Psoas muscle (tissue), 8 donors: ENCODE measurements around the gene APCDD1. TPM values are rescaled to one million over a fixed set of nuclear protein-coding genes. Genes with fewer than 3 reads are reported as not detected.
A peak's percentile ranks its signal among the peaks of the same experiment; 100 is the strongest.

Experiments
- ATAC-seq, 4 donors: fragments of 200-7000 bp; cut with Tn5 transposase; one replicate each; pipeline ENCODE4 v1.9.1; 2020; ENCODE audit warnings: moderate library complexity in 3 of 4, mild to moderate bottlenecking in 2 of 4
- DNase-seq, 2 donors: peaks; one replicate each; pipeline ENCODE4 v3.0.0-alpha.2; 2020
- H3K27ac ChIP-seq: fragments of 200-600 bp; one replicate; pipeline ENCODE4 v1.8.0; 2022
- H3K27me3 ChIP-seq, 3 donors: fragments of 200-600 bp in 1 of 3; one replicate each; pipeline versions ENCODE4 v1.6.1 to v1.8.0; 2013 to 2022; ENCODE audit warnings: low read length in 2 of 3, mild to moderate bottlenecking in 2 of 3, moderate library complexity in 1 of 3; ENCODE audit not compliant: insufficient read depth in 3 of 3
- H3K36me3 ChIP-seq, 2 donors: fragments of 200-600 bp in 1 of 2; one replicate each; pipeline versions ENCODE4 v1.6.1 to v1.8.0; 2013 to 2022; ENCODE audit warnings: low read depth in 1 of 2, mild to moderate bottlenecking in 1 of 2, moderate library complexity in 1 of 2; ENCODE audit not compliant: insufficient read depth in 1 of 2
- H3K4me1 ChIP-seq: fragments of 200-600 bp; one replicate; pipeline ENCODE4 v1.8.0; 2022
- H3K4me3 ChIP-seq: fragments of 200-600 bp; one replicate; pipeline ENCODE4 v1.8.0; 2022; ENCODE audit warnings: mild to moderate bottlenecking
- H3K9me3 ChIP-seq: fragments of 200-600 bp; one replicate; pipeline ENCODE4 v1.8.0; 2022
- WGBS, 3 donors: extraction: QIAGEN DNeasy Blood & Tissue Kit; methylation state at CpG; one replicate each; pipeline versions ENCODE4 v1.1.6 to v1.1.7; 2013; 5-methylcytosine and 5-hydroxymethylcytosine counted together
- intact Hi-C, 2 donors: fragments of 100-400 bp; cut with DNase I; formaldehyde crosslinking; loops; one replicate each; pipeline versions ENCODE4 v1.11.0 to v1.14.2; 2022
- polyA plus RNA-seq, 3 donors: library from polyadenylated mRNA; stranded (reverse); fragments of 200-250 nt; gene quantifications; one replicate each; pipeline ENCODE4 v1.2.3, GENCODE V29; 2013
- total RNA-seq, 4 donors: library from RNA; stranded (reverse); fragmentation: NEBNext Ultra II Directional in 2 of 4; extraction: Animal tissue kit (Norgen Biotek cat#: 25700) in 2 of 4; gene quantifications; one replicate each; pipeline versions ENCODE4 v1.2.1 to v1.2.4, GENCODE V29; 2021 to 2023
- TF ChIP-seq, protein P1 (sequence below): fragments of 200-600 bp; IDR thresholded peaks from one replicate; pipeline ENCODE4 v1.8.0; 2022; ENCODE audit warnings: antibody characterized with exemption
- donor health status: healthy with polysubstance abuse.
- donor health status: DM: no; HTN: no; CAD: no; lungs with moderate emphysema.
- donor health status: Bipolar disorder and iron deficiency.
- donor health status: healthy.
- donor health status: DM: yes; HTN: yes; CAD: no.
- donor health status: DM: no; HTN: no; CAD: no.
- donor health status: DM: no; HTN: no; CAD: no.
- donor health status: DM: yes; HTN: yes; CAD: no.

The APCDD1 gene
- total and polyA plus RNA-seq, 7 donors, result 1.4 to 47.0 (median 6.3) TPM

DNA sequence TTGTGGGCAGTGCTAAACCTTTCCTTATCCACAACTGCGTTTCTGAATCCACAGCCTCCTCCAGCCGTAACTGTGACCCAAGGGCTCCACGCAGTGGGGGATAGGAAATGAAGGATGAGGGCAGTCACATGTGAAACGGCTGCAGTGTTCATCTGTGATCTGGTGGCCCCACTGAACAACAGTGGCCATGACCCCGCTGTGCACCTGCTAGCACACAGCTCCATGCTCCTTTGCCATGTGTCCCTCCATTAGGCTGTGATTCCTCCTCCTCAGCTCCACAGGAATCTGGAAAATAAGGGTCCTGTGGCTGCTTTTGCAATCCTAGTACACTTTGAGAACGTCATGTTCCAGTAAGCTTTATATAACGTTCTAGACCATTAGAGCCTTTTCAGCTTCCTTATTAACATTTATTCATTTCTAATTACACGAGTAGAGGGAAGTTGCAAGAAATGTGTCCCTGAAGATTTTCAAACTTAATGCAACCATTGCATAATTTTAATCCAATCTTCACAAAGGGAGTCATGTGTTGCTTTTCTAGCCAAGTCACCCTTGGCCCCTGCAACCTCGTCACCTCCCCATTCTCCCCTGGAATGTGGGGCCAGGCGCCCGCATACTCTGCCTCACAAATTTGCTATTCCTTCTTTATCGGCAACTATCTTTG lies 64.3 kb downstream of the APCDD1 start:
- H3K27ac ChIP-seq, result no peak overlapping the region
- no peaks in the 10 kb centered on the region for H3K4me1 ChIP-seq
- no peak overlapping the region for H3K4me3 ChIP-seq
- ATAC-seq, result peak; percentile 45 to 68 (median 56)
- WGBS, 3 donors, result 37 to 52% (median 40%) methylated on average over 12 of the region's 12 CpGs
- intact Hi-C loops, result loop anchor here in 1 of 2 donors (2.0 kb wide), 1 partner anchor 512 kb away; no protein-coding TSS in a partner anchor
- no peaks in the 10 kb centered on the region for H3K36me3 ChIP-seq
- no peaks in the 10 kb centered on the region for H3K9me3 ChIP-seq
- DNase-seq, result peak; percentile 28 to 74
- no peaks in the 10 kb centered on the region for H3K27me3 ChIP-seq
- TF ChIP-seq, protein P1, sequence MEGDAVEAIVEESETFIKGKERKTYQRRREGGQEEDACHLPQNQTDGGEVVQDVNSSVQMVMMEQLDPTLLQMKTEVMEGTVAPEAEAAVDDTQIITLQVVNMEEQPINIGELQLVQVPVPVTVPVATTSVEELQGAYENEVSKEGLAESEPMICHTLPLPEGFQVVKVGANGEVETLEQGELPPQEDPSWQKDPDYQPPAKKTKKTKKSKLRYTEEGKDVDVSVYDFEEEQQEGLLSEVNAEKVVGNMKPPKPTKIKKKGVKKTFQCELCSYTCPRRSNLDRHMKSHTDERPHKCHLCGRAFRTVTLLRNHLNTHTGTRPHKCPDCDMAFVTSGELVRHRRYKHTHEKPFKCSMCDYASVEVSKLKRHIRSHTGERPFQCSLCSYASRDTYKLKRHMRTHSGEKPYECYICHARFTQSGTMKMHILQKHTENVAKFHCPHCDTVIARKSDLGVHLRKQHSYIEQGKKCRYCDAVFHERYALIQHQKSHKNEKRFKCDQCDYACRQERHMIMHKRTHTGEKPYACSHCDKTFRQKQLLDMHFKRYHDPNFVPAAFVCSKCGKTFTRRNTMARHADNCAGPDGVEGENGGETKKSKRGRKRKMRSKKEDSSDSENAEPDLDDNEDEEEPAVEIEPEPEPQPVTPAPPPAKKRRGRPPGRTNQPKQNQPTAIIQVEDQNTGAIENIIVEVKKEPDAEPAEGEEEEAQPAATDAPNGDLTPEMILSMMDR, result peak; percentile 17

DNA sequence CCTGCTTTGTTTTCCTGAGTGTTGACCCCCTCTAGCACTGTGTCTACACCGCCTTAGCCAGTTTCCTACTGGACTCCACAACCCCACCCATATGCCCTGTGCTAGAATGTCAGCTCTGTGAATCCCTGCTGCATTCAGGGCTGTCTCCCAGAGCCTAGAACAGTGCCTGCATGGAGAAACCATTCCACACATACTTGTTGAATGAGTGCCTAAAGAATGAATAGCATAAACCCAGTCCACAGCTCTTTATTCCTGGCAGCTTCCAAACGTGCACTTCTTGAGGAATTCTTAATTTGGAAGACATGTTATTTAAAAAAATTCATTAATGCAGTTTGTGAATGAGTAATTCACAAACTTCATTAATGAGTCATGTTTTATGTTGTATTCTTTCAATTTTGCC lies 64.9 kb downstream of the APCDD1 start:
- intact Hi-C loops, result loop anchor here in 1 of 2 donors (2.0 kb wide), 1 partner anchor 513 kb away; no protein-coding TSS in a partner anchor
- Histone ChIP-seq H3K9me3 (no peaks in the 10 kb centered on the region), H3K27me3 (no peaks in the 10 kb centered on the region), H3K4me3 (no peak overlapping the region), H3K27ac (no peak overlapping the region), H3K36me3 (no peaks in the 10 kb centered on the region), H3K4me1 (no peaks in the 10 kb centered on the region)
- TF ChIP-seq, protein P1, result no peak
- WGBS, 3 donors, result 60 to 68% (median 65%) methylated on average over 2 of the region's 2 CpGs
- DNase-seq, result no peak
- peak in 2 of 4 donors; percentile 20 to 23 for ATAC-seq

DNA sequence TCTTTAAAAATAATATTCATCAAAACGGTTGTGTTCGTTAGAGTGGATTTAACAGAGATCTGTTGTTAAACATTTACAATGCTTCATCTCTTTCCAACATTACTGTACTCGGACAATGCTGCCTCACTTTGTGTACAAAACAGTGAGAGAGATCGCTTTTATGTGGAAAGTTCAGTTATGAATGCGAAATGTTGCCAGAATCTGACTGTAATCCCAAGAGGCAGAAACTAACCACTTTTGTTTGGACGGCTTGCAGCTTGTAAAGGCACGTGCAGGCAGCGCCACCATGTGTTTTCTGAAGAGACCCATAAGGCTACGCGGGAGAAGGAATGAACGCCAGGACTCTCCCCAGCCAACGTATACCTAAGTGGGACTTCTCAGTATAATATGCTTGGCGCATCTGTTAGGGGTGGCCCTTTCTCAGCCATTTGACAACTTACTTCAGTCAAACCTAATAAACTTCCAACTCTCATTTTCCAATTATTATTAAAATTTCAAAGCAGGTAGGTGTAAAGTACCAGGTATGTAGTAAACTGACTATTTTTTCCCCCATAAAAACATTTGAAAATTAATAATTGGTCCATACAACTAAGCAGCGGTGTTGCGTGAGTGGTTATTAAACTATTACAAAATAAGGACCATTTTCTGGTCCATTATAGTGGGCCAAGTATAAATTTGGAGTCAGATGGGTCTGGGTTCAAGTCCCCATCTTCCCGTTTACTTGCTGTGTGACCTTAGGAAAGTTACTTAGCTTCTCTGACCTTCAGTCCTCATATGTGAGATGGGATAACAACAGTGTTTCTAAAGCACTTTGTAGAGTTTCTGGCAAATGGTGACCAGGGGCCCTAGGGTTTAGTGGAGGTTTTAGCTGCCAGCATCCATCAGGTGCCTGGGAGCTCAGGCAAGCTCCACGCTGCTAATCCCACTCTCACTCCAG lies 65.8 kb downstream of the APCDD1 start:
- TF ChIP-seq, protein P1, result peak; percentile 79
- intact Hi-C loops, result loop anchor here (1.0 to 10.0 kb wide), 5 partner anchors 513 to 715 kb away; no protein-coding TSS in a partner anchor
- WGBS, 3 donors, result 20 to 23% (median 21%) methylated on average over 17 of the region's 17 CpGs

DNA sequence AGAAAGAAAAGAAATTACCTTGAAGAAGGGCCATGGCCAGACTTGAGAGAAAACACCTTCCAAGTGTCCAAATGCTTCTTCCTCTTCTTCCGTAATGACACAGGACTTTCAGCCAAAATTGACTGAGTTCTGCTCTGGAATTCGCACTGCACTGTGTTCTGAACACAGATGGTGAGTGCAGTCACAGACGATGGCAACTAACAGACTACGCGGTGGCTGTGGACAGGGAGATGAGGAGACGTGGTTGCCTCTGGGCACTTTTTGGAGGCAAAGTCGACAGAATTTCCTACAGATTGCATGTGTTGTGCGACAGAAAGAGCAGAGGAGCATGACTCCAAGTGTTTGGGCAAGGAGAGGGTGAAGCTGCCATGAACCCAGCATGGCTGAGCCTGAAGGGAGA lies 67.1 kb downstream of the APCDD1 start:
- ATAC-seq (no peak), DNase-seq (no peak)
- Histone ChIP-seq H3K27me3 (no peaks in the 10 kb centered on the region), H3K36me3 (no peaks in the 10 kb centered on the region), H3K4me1 (no peaks in the 10 kb centered on the region), H3K4me3 (no peak overlapping the region), H3K27ac (no peak overlapping the region), H3K9me3 (no peaks in the 10 kb centered on the region)
- 73 to 78% (median 73%) methylated on average over 8 of the region's 8 CpGs for WGBS, 3 donors
- TF ChIP-seq, protein P1, result no peak
- intact Hi-C loops, result loop anchor here in 1 of 2 donors (2.0 to 10.0 kb wide), 2 partner anchors 549 to 717 kb away; no protein-coding TSS in a partner anchor

More for the DNA sequence above, 65.8 kb downstream of the APCDD1 start:
- H3K27ac ChIP-seq, result no peak overlapping the region
- no peak overlapping the region for H3K4me3 ChIP-seq
- no peaks in the 10 kb centered on the region for H3K36me3 ChIP-seq
- no peaks in the 10 kb centered on the region for H3K4me1 ChIP-seq
- peak; percentile 77 to 87 for DNase-seq
- ATAC-seq, result peak; percentile 82 to 94 (median 85)
- no peaks in the 10 kb centered on the region for H3K9me3 ChIP-seq
- H3K27me3 ChIP-seq, result no peaks in the 10 kb centered on the region
